ENCODE measurements around the gene IL17RC.
A peak's percentile ranks its signal among the peaks of the same experiment; 100 is the strongest.

The IL17RC gene

DNA sequence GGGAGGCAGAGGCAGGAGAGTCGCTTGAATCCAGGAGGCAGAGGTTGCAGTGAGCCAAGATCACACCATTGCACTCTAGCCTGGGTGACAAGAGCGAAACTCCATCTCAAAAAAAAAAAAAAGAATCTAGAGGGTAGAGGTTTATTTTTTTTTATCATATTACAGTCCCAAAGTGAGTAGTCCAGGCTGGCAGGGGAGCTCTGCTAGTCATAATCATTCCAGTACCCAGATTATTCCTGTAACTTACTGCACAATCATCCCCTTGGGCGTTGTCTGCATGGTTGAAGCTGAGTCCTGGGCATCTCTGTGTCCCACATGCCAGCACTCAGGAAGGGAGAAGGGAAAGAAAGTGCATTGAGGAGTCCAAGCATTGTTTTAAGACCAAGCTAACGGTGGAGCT lies 25.3 kb downstream of the IL17RC start:
- DNase-seq (ENCODE audit: low read depth), result no peak
- TF ChIP-seq CTCF (conservative IDR thresholded peaks at IDR 0.05; ENCODE audit: low read depth, low read length), result no peak
- H3K4me3 ChIP-seq (ENCODE audit: low read length), result no peak overlapping the region

DNA sequence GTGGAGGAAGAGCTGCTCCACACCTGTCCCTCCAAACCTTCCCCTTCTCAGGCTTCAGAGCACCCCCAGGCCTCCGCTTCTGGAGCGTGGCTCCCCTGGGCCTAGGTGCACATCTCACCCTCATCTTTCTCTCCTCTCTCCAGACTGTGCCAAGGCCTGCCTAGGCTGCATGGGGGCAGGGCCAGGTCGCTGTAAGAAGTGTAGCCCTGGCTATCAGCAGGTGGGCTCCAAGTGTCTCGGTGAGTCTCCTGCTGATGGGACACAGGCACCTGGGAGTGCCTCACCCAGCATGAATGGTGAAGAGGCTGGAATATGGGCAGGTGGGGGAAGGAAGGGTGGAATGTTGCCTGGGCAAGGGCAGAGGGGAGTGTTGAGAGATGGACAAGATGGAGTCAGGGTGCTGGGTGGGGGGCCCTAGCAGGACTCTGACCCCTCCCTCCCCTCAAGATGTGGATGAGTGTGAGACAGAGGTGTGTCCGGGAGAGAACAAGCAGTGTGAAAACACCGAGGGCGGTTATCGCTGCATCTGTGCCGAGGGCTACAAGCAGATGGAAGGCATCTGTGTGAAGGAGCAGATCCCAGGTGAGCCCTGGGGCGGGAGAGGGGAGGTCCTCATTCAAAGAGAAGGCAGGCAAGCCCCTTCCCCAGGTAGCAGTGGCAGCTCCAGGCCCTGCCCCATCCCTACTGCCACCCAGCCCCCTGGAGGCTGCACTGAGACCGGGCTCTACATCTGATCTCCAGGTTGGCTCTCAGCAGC lies 26.2 kb downstream of the IL17RC start:
- no peak overlapping the region for H3K4me3 ChIP-seq (ENCODE audit: low read length)
- DNase-seq (ENCODE audit: low read depth), result no peak
- TF ChIP-seq CTCF (conservative IDR thresholded peaks at IDR 0.05; ENCODE audit: low read depth, low read length), result no peak

- DNase-seq (ENCODE audit: low read depth), result no peak
- no peak overlapping the region for H3K4me3 ChIP-seq (ENCODE audit: low read length)
- no peak for TF ChIP-seq CTCF (conservative IDR thresholded peaks at IDR 0.05; ENCODE audit: low read depth, low read length)
Observed at GRCh38 chr3:9944271-9944670, 27.4 kb downstream of the IL17RC start.

DNA sequence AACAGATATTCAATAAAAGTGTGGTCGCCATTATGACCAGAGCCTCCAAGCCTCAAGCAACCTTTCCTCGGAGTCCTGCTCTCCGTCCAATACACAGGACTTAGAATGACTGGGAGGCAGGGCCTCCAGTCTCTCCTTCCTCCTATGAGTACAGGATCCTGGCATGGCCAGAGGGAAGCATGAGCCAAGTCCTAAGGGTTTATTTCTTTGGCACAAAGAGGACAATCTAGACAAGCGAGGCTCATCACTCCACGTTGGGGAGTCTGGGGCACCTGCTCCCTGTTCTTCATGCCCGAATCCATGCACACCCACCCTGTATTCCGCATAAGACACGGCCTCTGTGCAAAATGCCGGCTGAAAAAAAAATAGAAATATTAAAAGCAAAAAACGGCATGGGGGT lies 28.5 kb downstream of the IL17RC start:
- H3K4me3 ChIP-seq (ENCODE audit: low read length), result no peak overlapping the region
- no peak for TF ChIP-seq CTCF (conservative IDR thresholded peaks at IDR 0.05; ENCODE audit: low read depth, low read length)
- no peak for DNase-seq (ENCODE audit: low read depth)

DNA sequence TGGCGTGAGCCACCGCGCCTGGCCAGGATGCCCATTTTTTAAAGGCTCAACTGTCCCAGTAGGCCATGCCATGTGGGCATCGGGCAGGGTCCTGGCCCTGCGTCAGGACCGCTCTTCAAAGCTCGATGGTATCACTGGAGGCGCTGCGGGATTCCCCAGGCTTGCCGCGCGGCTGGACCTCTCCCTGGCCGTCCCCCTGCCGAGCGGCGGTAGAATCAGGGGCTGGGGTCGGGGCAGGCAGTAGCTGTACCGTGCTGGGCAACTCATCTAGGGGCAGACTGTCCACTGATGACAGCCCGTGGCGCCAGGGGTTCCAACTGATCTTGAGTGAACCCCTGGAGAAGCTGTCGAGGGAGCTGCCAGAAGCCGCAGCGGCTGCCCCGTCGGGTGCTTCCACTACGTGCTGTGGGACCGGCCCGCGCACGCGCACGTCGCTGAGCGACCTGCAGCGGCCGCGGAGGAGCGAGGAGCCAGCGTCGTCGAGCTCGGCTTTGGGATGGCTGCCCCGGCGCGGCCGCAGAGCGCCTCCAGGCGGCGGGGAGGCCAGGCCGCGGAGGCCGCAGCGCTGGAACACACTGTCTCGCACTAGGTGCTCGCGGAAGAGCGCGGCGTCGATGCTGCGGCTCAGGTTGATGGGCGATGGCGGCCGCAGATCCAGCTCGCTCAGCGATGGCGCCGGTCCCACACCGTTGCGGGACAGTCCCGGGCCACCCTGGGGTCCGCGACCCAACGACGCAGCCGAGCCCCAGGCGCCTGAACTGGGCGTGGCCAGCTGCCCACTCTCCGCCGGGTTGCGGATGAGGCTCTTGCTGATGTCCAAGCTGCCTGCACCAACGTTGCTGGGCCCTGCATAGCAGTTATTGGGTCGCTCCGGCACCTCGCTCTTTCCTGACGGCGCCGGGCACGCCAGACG lies 29.5 kb downstream of the IL17RC start:
- TF ChIP-seq CTCF (conservative IDR thresholded peaks at IDR 0.05; ENCODE audit: low read depth, low read length), result peak; percentile 70
- H3K4me3 ChIP-seq (ENCODE audit: low read length), result peak overlapping the region; percentile 54
- no peak for DNase-seq (ENCODE audit: low read depth)

GRCh38 chr3:9947025-9947995 lies 30.4 kb downstream of the IL17RC start:
- peak; percentile 54 for TF ChIP-seq CTCF (conservative IDR thresholded peaks at IDR 0.05; ENCODE audit: low read depth, low read length)
- DNase-seq (ENCODE audit: low read depth), result no peak

More at GRCh38 chr3:9947025-9947995, 30.4 kb downstream of the IL17RC start:
- peak overlapping the region; percentile 54 for H3K4me3 ChIP-seq (ENCODE audit: low read length)
